Sciatic nerve (tissue), 2 donors: ENCODE measurements around the gene MIXL1. TPM values are rescaled to one million over a fixed set of nuclear protein-coding genes. Genes with fewer than 3 reads are reported as not detected.
"Not testable (repeated sequence)": the region's sequence is repeated elsewhere in the genome, so short reads cannot be mapped to it uniquely, and the experiment has no call there.

Experiments used
- ATAC-seq: fragments of 200-7000 bp; cut with Tn5 transposase; one replicate; pipeline ENCODE4 v1.9.1; 2020; ENCODE audit warnings: mild to moderate bottlenecking, moderate library complexity
- DNase-seq: peaks from one replicate; pipeline ENCODE4 v3.0.0-alpha.2; 2020; ENCODE audit warnings: low spot score
- intact Hi-C: fragments of 100-400 bp; cut with DNase I; formaldehyde crosslinking; loops from one replicate; pipeline ENCODE4 v1.14.2; 2022
- total RNA-seq: library from RNA; stranded (reverse); fragmentation: NEBNext Ultra II Directional; extraction: Animal tissue kit (Norgen Biotek cat#: 25700); gene quantifications from one replicate; pipeline ENCODE4 v1.2.1, GENCODE V29; 2021
- donor health status: DM: no; HTN: no; CAD: no.
- donor health status: DM: no; HTN: no; CAD: no.

Gene MIXL1
- total RNA-seq, 1 donor from 2014 or later = not detected

DNA sequence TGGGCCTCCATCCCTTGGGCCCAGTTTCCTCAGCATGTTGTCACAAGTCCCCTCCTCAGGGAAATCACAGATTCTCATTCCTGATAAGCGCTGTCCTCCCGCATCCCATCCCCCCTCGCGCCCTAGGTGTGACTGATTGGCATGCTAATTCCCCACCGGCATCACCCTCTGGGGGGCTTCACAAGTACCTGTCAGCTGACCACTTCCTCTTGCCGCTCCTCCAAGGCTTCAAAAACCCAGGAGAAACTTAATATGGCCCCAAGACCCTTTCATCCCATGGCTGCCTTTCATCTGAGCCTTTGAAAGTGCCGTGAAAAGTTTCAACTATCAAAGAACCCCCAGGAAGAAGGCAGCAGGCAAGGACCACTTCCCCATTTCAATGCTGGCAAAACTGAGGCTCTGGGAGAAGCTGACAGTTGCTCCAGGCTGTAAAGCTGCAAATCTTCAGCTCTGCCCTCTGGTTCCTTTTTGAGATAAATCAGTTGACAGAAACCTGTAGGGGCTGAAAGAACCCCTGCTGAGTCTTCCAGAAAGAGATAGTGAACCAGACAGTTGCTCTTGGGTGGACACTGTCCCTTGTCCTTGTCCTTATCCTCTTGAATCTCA lies 12.8 kb upstream of the MIXL1 start:
- no peak for ATAC-seq
- intact Hi-C loops = no loop called here
- no peak for DNase-seq

DNA sequence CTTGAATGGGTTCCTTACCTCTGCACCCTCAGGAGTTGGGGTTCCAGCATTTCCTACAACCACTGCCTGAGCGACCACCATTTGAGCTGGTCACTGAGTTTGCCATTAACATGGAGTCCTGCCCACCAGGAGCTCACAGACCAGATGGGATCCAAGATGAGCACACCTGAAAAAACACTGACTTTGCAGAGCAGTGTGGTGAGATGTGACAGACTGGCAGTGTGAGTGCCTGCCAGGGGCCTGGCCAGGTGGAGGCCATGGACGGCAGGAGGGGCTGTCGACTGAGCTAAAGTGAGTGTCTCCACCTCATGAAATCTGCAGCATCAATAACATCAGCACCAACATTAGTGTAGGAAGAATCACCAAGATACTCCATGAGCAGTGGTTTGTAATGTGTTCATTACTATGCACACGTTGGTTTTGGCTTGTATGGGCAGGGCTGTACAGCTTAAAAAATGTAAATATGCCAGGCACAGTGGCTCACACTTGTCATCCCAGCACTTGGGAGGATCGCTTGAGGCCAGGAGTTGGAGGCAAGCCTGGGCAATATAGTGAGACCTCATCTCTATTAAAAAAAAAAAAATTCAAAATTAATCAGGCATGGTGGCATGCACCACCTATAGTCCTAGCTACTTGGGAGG lies 12.2 kb upstream of the MIXL1 start:
- intact Hi-C loops = no loop called here
- DNase-seq (no peak), ATAC-seq (no peak)

DNA sequence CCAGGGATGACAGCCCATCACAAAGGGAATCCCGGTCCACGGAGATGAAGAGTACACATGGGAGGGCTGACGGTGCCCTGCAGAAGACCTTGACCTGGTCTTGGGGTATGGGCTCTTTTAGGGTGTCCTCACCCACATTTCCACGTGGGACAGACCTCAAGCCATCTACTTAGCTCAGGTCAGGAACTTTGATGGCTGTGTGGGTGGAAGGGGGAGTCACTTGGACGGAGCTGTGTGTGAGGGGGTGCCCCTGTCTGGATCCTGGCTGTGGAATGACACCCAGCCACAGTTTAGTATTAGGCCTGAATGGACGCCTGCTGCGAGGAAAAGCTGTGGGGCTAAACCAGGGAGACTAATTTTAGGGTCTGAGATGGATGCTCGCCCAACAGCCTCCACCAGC lies 10.9 kb upstream of the MIXL1 start:
- ATAC-seq = no peak
- no peak for DNase-seq
- intact Hi-C loops = no loop called here

DNA sequence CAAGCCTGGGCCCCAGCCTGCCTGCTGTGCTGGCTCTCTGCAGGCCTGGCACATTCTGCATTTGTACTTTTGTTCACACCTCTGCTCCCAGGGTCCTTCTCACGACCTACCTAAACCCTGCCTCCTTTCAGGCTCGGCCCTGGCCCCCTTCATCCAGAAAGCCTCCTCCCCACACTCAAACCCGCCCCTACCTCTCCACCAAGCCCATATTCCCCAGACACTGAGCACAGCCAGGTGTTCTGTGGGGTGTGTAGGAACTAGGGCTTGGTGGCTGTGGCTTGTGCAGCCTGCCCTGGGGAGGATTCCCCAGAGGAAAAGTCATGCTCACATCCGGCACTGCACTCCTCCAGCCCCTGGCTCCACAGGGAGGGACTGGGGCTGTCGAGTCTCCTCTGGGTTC lies 8.2 kb upstream of the MIXL1 start:
- DNase-seq (no peak), ATAC-seq (no peak)
- intact Hi-C loops = no loop called here

DNA sequence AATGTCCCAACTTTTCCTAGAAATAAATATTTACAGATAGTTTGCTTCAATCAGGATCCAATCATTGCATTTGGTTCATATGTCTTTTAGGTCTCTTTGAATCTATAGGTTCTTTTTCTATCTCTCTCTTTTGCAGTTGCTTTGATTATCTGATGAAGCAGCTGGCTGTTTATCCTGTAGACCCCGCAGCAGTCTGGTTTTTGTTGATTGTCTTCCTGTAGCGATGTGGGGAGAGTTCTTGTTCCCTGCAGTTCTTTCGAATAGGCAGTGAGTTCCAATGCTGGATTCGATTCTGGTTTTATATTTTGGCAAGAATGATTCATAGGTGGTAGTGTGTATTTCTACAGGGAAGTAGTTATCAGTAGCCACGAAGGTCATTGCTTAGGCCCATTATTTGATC lies 7.4 kb upstream of the MIXL1 start:
- intact Hi-C loops = no loop called here
- DNase-seq (no peak), ATAC-seq (no peak)

DNA sequence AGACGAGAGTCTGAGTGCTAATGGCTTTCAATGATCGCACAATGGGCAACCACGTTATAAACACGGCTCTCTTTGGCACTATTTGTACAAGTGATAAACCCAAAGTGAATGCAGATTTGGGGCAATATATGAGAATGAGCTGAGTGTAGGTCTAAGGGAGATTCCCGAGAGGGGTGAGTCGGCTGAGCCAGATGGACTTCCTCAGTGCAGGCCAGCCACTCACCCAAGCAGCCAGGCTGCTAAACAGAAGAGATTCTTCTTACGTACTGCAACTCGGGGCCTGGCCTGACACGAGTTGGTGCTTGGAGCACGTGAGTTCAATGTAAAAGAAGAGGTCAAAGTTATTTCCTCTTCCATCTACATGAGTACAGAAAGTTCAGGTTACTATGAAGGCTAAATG lies 6.2 kb upstream of the MIXL1 start:
- intact Hi-C loops = no loop called here
- ATAC-seq (no peak), DNase-seq (no peak)

DNA sequence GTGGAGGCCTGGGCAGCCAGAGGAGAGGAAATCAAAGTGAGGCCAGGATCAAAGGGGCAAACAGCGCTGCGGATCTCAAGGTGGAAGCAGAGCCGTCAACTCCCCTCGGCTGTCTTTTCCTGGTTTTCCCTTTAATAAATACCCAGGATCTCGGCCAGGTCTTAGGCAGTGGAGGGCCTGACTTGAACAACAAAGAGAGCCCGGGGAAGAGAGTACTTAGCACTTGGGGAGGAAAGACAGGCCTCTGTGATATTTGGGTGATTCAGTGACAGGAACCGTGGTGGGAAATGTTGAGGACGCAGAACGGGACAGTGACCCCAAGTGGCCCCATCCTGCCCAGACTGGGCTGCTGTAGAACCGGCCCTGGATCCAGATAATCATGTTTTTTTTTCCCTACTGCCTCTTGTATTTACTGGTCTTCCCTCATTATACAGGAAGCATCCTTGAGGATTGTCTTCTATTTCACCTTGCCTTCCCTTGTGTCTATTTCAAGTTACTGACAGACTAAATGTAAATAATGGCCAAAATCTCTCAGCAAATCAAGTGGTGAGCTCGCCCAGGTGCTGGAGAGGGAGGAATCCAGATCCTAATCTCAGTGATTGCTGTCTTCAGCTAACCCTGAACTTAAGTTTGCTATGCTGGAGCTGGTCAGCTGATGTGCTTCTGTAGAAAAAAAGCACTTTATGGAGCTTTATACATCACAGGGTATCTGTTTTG lies 2.8 kb upstream of the MIXL1 start:
- DNase-seq = no peak
- no peak for ATAC-seq
- intact Hi-C loops = no loop called here

DNA sequence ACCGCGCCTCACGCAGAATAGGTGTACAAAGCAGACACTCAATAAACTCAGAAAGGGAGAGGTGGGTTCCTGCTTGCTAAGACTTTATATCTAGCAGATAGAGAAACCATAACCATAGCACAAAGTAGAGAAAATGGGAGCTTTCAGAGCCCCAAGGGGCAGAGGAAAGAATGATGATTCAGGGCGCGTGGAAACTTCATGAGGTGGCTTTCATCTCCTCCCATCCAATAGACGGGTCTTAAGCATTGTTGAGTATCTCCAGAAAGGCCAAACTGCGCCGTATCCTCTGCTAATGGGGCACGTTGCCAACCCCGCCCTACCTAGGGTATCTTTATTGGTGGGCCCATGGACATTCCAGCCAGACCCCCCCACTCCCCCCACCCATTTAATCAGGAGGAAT lies 778 bp upstream of the MIXL1 start:
- ATAC-seq = no peak
- intact Hi-C loops = no loop called here

DNA sequence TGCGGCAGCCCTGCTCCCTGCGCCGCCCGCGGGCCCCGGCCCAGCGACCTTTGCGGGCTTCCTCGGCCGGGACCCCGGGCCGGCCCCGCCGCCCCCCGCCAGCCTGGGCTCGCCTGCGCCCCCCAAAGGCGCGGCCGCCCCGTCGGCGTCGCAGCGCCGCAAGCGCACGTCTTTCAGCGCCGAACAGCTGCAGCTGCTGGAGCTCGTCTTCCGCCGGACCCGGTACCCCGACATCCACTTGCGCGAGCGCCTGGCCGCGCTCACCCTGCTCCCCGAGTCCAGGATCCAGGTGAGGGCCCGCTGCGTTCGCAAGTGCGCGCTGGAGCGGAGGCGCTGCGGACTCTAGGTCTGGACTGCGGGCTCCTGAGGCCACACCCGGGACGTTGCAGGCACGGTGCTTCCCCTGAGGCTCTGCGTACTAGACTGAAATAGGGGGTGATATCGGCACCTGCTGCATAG lies 351 bp downstream of the MIXL1 start:
- no peak for DNase-seq
- intact Hi-C loops = no loop called here
- ATAC-seq = no peak

More for the DNA sequence above, 778 bp upstream of the MIXL1 start:
- DNase-seq = no peak

DNA sequence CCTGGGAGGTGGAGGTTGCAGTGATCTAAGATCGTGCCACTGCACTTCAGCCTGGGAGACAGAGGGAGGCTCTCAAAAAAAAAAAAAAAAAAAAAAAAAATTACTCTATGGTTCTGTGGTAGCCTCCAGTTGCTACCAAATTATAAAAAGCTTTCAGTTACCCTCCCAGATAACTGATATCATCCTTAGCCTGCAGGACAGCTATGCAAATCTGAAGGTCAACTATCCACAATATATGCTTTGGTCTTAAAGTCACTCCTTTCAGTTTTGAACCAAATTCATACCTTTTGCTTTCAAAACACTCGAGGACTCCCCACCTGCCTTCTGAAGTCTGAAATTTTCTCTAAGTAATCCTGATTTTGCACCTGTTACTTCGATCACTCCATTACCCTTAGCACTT lies 3.1 kb downstream of the MIXL1 start:
- ATAC-seq = no peak
- no peak for DNase-seq
- intact Hi-C loops = no loop called here

DNA sequence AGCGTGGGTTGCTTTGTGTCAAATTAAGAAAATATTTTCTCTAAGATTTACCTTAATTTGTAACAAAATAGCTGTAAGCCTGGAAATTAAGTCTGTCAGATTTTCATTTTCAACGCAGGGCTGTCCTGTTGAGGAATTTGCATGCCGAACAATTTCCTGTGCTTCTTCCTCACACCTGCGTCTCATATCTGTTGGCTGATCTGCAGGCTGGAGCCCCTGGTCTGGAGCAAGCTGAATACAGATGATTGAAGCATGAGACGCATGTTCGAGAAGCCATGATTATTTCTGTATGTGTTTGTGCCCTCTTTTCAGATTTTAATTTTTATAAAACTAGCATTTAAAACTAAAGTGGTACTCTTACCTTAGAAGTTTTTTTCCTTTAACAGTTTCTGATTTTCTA lies 9.8 kb downstream of the MIXL1 start:
- DNase-seq = no peak
- intact Hi-C loops = no loop called here
- no peak for ATAC-seq

DNA sequence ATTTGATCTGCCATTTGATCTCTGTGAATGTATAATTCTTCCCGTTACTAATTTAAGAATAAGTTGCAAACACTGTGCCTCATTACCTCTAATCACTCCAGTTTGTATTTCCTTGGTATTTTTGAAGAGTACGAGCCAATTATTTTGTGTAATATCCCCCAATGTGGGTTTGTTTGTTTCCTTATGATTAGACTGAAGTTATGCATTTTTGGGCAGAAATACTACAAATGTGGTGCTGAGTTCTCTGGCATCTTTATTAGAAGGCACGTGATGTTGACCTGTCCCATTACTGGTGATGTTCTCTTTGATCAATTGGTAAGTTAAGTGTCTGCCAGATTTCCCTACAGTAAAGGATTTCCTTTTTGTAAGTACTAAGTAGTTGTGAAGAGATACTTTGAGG lies 10.3 kb downstream of the MIXL1 start:
- DNase-seq = no peak
- intact Hi-C loops = no loop called here
- ATAC-seq = no peak

DNA sequence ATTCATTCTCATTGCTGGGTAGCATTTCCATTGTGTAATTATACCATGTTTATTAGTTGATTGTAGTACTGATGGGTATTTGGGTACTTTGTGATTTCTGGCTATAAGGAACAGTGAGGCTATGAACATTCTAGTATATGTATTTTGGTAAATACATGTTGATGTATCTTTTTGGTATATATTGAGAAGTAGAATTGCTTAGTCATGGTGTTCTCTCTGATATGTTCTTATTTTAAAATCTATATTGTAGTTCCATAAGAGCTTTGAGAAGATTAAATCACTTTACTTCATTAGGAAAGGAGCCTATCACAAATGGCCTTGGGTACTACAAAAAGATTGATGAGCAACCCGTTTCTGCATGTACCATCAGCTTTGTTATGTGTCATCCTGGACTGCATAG lies 13.4 kb downstream of the MIXL1 start:
- no peak for ATAC-seq
- DNase-seq = no peak
- intact Hi-C loops = no loop called here

DNA sequence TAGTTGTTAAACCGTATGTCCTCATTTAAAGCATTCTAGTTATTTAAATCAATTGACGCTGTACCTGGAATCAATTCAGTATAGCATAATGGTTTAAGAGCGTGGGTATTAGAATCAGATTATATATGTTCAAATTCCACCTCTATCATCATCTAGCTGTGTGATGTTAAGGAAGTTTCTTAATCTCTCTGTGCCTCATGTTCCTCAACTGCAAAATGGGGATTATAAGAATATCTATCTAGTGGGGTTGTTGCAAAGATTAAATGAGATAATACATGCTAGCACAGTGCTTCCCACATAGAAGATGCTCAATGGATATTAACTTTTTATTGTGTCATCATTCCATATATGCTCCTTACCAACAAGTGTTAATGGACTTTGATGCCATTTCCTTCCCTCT lies 16.0 kb downstream of the MIXL1 start:
- intact Hi-C loops = no loop called here
- ATAC-seq = no peak
- no peak for DNase-seq

DNA sequence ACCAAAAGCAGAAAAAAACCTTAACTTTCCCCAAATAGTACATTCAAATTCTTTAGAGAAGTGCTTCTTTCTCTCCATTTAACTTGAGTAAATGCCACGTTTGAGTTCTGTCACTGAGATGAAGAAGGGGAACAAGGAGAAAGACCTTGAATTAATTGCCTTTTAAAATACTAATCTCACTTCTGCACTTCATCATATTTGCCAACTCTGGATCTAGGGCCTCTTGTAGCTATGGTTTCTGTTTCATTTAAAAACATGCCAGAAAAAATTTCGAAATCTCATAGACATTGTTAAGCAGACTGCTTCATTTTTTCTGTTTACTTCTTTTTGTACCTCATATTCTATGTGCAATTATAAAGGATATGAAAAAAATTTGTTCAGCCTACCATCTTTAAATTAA lies 24.6 kb downstream of the MIXL1 start:
- no peak for ATAC-seq
- intact Hi-C loops = no loop called here
- DNase-seq = no peak

DNA sequence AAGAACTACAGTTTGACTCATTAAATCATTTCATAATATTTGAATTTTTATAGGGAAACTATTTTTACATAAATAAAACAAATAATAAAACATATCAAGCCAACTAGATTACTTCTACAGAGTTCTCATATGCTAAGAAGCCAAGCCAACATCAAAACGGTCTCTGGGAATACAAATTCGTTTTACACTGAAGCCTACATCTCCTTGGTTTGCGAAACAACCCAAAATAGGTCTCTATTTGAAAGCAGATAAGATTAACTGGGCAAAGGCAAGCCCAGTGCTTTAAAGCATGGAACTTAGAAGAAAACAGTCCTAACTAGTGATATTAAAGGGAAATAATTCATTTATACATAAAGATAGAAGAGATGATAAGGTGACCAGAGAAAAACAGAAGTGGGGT lies 25.3 kb downstream of the MIXL1 start:
- no peak for DNase-seq
- no peak for ATAC-seq
- intact Hi-C loops = no loop called here

DNA sequence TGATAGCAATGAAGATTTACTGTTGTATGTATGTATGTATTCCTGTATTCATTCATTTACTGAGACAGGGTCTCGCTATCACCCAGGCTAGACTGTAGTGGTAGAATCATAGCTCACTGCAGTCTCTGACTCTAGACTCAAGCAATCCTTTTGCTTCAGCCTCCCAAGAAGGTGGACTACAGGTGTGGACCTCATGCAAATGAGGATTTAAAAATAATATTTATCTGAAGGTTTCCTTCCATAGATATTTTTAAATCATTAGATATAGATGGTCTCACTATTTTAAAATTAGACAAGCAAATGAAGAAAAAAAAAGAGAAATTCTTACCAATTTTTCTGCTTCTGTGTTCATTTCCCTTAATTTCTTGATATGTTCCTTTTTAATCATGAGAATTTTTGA lies 27.0 kb downstream of the MIXL1 start:
- DNase-seq (no peak), ATAC-seq (no peak)
- intact Hi-C loops = no loop called here

DNA sequence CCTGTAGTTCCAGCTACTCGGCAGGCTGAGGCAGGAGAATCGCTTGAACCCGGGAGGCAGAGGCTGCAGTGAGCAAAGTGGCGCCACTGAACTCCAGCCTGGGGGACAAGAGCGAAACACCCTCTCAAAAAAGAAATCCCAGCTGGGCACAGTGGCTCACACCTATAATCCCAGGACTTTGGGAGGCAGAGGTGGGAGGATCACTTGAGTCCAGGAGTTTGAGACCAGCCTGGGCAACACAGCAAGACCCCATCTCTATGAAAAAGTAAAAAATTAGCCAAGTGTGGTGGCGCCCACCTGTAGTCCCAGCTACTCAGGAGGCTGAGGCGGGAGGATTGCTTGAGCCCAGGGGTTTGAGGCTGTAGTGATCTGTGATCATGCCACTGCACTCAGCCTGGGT lies 29.4 kb downstream of the MIXL1 start:
- ATAC-seq, DNase-seq, intact Hi-C loops: not testable (repeated sequence)

DNA sequence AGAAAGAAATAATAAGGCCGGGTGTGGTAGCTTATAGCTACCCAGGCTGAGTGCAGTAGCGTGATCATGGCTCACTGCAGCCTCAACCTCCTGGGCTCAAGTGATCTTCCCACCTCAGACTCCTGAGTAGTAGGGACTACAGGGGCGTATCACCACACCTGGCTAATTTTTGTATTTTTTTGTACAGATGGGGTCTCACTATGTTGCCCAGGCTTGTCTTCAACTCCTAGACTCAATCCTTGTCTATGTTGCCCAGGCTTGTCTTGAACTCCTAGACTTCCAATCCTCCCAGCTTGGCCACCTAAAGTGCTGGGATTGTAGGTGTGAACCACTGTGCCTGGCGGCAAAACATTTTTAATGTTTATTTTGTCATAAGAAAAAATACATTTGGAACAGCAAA lies 30.5 kb downstream of the MIXL1 start:
- DNase-seq = no peak
- intact Hi-C loops = no loop called here
- ATAC-seq = no peak

DNA sequence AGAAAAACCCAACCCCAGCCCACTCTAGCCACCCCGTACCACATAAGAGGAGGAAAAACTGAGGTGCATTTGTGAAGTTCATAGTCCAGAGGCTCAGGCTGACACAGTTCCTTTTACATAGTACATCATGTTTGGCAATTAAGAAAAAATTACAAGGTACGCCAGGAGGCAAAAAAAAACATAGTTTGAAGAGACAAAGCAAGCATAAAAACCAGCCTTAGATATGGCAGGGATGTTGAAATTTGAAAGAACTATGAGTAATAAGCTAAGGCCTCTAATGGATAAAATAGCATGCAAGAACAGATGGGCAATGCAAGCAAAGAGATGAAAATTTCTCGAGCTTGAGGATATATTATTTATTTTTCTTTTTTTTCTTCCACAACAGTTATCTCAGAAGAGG lies 31.9 kb downstream of the MIXL1 start:
- ATAC-seq (no peak), DNase-seq (no peak)
- intact Hi-C loops = no loop called here

DNA sequence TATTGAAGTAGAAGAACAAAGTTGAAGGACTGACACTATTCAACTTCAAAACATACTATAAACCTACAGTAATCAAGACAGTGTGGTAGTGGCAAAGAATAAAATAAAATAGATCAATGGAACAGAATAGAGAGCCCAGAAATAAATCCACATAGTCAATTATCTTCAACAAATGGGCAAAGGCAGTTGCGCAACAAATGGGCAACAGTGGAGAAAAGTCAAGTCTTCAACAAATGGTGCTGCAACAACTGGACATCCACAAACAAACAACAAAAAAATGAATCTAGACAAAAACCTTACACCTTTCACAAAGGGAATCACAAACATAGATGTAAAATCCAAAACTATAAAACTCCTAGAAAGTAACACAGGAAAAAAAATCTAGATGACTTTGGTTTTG lies 38.4 kb downstream of the MIXL1 start:
- DNase-seq = no peak
- intact Hi-C loops = no loop called here
- ATAC-seq = no peak
